GM06990 (cell line): ENCODE results near the gene LUC7L3.
"Not testable (repeated sequence)": the region's sequence is repeated elsewhere in the genome, so short reads cannot be mapped to it uniquely, and the experiment has no call there.

Experiments used
- DNase-seq: peaks from one replicate; pipeline ENCODE4 v3.0.0-alpha.2; 2011; ENCODE audit not compliant: insufficient read length; ENCODE audit errors: extremely low read depth
- H3K27me3 ChIP-seq: replicated peaks from 2 replicates; pipeline ENCODE4 v1.6.0; 2011; ENCODE audit warnings: low read length; ENCODE audit not compliant: control insufficient read depth, insufficient read depth
- H3K36me3 ChIP-seq: 2 replicates; pipeline ENCODE4 v1.5.1; 2011; ENCODE audit warnings: low read length; ENCODE audit not compliant: control insufficient read depth, insufficient read depth
- H3K4me3 ChIP-seq: replicated peaks from 2 replicates; pipeline ENCODE4 v1.5.1; 2011; ENCODE audit warnings: low read depth, mild to moderate bottlenecking, control low read depth, low read length
- CTCF ChIP-seq: IDR thresholded peaks from 2 replicates; pipeline ENCODE4 v1.5.1; 2011; ENCODE audit warnings: low read length, control low read depth, mild to moderate bottlenecking, inconsistent platforms; ENCODE audit not compliant: insufficient read depth, poor library complexity, severe bottlenecking

The LUC7L3 gene

GRCh38 chr17:50800196-50800700 is 80.8 kb downstream of the LUC7L3 start:
- no peaks in the 10 kb centered on the region for H3K27me3 ChIP-seq
- H3K36me3 ChIP-seq = no peaks in the 10 kb centered on the region
- no peak for TF ChIP-seq CTCF
- no peak overlapping the region for H3K4me3 ChIP-seq
- no peak for DNase-seq

DNA sequence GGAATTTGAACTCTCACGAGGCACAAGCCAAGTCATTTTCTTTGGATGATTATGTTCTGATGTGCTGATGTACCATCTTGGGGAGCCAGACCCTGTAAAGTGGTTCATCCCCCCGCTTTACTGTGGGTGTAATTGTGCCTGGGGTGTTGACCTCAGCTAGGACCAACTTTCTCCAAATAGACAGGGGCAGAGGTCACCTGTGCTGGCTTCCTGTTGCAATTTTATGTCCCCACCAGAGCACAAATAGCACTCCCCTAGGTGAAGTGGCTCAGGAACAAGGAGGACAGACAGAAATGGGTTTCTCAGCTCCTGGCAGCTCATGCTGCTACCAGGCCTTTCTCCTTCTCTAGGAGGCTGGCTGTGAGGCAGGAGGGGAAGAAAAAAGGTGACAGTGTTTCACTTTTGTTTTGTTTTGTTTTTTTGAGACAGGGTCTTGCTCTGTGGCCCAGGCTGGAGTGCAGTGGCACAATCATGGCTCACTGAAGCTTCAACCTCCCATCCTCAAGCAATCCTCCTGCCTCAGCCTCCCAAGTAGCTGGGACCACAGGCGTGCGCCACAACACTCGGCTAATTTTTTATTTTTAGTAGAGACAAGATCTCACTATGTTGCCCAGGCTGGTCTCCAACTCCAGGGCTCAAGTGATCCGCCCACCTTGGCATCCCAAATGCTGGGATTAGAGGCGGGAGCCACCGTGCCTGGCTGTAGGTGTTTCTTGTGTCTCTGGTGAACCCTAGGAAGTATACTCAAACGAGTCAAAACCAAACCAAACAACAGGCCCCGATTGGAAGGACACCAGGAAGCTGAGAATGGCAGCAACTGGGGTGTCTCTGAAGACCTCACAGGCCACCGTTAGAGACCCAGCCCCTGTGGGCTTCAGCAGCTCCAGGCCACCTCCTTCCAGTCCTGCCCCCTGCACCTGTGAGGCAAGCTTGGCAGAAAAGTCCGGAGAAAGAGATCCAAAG is 83.5 kb downstream of the LUC7L3 start:
- TF ChIP-seq CTCF = no peak
- no peaks in the 10 kb centered on the region for H3K36me3 ChIP-seq
- no peak overlapping the region for H3K4me3 ChIP-seq
- no peaks in the 10 kb centered on the region for H3K27me3 ChIP-seq
- no peak for DNase-seq

GRCh38 chr17:50803676-50804075 is 84.3 kb downstream of the LUC7L3 start:
- no peaks in the 10 kb centered on the region for H3K36me3 ChIP-seq
- no peak for DNase-seq
- H3K4me3 ChIP-seq = no peak overlapping the region
- no peaks in the 10 kb centered on the region for H3K27me3 ChIP-seq
- TF ChIP-seq CTCF = no peak

GRCh38 chr17:50804749-50805475 is 85.5 kb downstream of the LUC7L3 start:
- not testable (repeated sequence) for H3K36me3 ChIP-seq, H3K4me3 ChIP-seq, H3K27me3 ChIP-seq, DNase-seq

- Histone ChIP-seq H3K27me3 (no peaks in the 10 kb centered on the region), H3K36me3 (no peaks in the 10 kb centered on the region), H3K4me3 (no peak overlapping the region)
- no peak for TF ChIP-seq CTCF
- no peak for DNase-seq
Observed at GRCh38 chr17:50805486-50805885, 86.1 kb downstream of the LUC7L3 start.
